Measurements from ENCODE around the gene CD200R1. TPM values are rescaled to one million over a fixed set of nuclear protein-coding genes. Genes with fewer than 3 reads are reported as not detected.

CD200R1 gene
- total and polyA plus RNA-seq, 2 of the 8 experiments (the other 6 are each of a cell fraction or from before 2014, with no cell fraction given): 0.02 TPM; not detected in 1

GRCh38 chr3:112925969-112926368, 48.9 kb downstream of the CD200R1 start (continued):
- no peak for TF ChIP-seq SP2 (IDR thresholded peaks at IDR 0.05; ENCODE audit: low read length)

DNA sequence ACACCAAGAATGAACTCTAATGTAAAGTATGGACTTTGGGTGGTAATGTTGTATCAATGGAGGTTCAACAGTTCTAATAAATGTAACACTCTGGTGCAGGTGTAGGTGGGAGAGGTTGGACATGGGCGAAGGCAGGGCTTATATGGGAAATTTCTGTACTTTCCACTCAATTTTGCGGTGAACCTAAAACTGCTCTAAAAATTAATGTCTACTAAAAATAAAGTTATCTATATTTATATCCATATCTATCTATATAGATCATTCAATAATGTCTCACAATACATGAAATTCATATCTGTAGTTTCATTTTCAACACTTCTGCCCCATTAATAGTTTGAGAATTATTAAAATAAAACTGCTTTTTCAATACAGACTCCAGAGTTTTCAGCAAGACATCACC, 49.3 kb downstream of the CD200R1 start:
- no peak overlapping the region for H2BK120ac ChIP-seq (replicated peaks; ENCODE audit: low read depth, low read length)
- no peak overlapping the region for H2BK12ac ChIP-seq (ENCODE audit: low read depth, low read length)
- no peak overlapping the region for H3K9ac ChIP-seq (replicated peaks in 1 of 4; ENCODE audit: extremely low read depth in 1 of 4, low read depth in 3 of 4, low read length in 3 of 4)
- no peaks in the 10 kb centered on the region for H3K79me2 ChIP-seq (ENCODE audit: control insufficient read depth in 1 of 2, insufficient read depth in 2 of 2, low read length in 2 of 2)
- H3K27me3 ChIP-seq (replicated peaks in 1 of 4; ENCODE audit: control insufficient read depth in 3 of 4, extremely low read depth in 1 of 4, insufficient read depth in 3 of 4, low read length in 3 of 4): no peaks in the 10 kb centered on the region
- H4K8ac ChIP-seq (ENCODE audit: extremely low read depth, insufficient read depth, low read length): no peak overlapping the region
- no peak for DNase-seq (ENCODE audit: low read depth in 1 of 2, low spot score in 2 of 2)
- no peak overlapping the region for H3K4me2 ChIP-seq (ENCODE audit: insufficient read depth in 1 of 2, low read depth in 2 of 2, low read length in 2 of 2)
- no peak overlapping the region for H4K91ac ChIP-seq (replicated peaks; ENCODE audit: insufficient read length, low read length)
- H2AFZ ChIP-seq (ENCODE audit: low read length): no peak overlapping the region
- H2AK5ac ChIP-seq (ENCODE audit: low read depth, low read length): no peak overlapping the region
- no peak overlapping the region for H2BK5ac ChIP-seq (ENCODE audit: low read depth, low read length)
- no peaks in the 10 kb centered on the region for H3K79me1 ChIP-seq (ENCODE audit: low read depth, low read length)
- 92% methylated on average over 2 of the region's 2 CpGs; no CpG with 5 or more reads in 1 of the 2 experiments for WGBS, 2 experiments (ENCODE audit: extremely low coverage in 1 of 2, insufficient coverage in 1 of 2, insufficient read length in 1 of 2, insufficient replicate concordance in 2 of 2, low coverage in 1 of 2, low lambda C conversion rate in 2 of 2, missing lambda C conversion rate in 1 of 2)
- H2BK20ac ChIP-seq (ENCODE audit: low read length): no peak overlapping the region
- H4K5ac ChIP-seq (ENCODE audit: insufficient read length, low read depth, low read length): no peak overlapping the region
- no peak overlapping the region for H3K18ac ChIP-seq (ENCODE audit: extremely low read depth, low read length)
- no peak overlapping the region for H2BK15ac ChIP-seq (ENCODE audit: low read length)
- FAIRE-seq: no peak
- H3K56ac ChIP-seq (replicated peaks; ENCODE audit: insufficient read length, low read depth, low read length): no peak overlapping the region
- H3K23me2 ChIP-seq (ENCODE audit: low read depth, low read length): no peaks in the 10 kb centered on the region
- CTCF ChIA-PET (ENCODE audit: partially characterized antibody): no interaction called here
- H4K20me1 ChIP-seq (replicated peaks in 1 of 2; ENCODE audit: control insufficient read depth in 1 of 2, insufficient read depth in 2 of 2, low read length in 2 of 2): no peaks in the 10 kb centered on the region
- no peaks in the 10 kb centered on the region for H3K36me3 ChIP-seq (ENCODE audit: control insufficient read depth in 2 of 4, insufficient read depth in 4 of 4, low read length in 3 of 4)
- no peak overlapping the region for H3K14ac ChIP-seq (ENCODE audit: insufficient read length)
- no peak overlapping the region for H3K4ac ChIP-seq (replicated peaks; ENCODE audit: insufficient read length, low read depth, low read length)
- no peak overlapping the region for H3K4me3 ChIP-seq (ENCODE audit: extremely low read depth in 1 of 4, insufficient read depth in 2 of 4, low read depth in 3 of 4, low read length in 4 of 4)
- no peaks in the 10 kb centered on the region for H3K4me1 ChIP-seq (replicated peaks in 1 of 4; ENCODE audit: control insufficient read depth in 3 of 4, insufficient read depth in 4 of 4, low read length in 3 of 4)
- no peaks in the 10 kb centered on the region for H3K9me3 ChIP-seq (ENCODE audit: insufficient read depth in 2 of 2, low read depth in 1 of 2, low read length in 1 of 2)
- no peak overlapping the region for H3K23ac ChIP-seq (ENCODE audit: insufficient read length)
- H3K27ac ChIP-seq (ENCODE audit: low read depth, low read length): no peak overlapping the region
- POLR2A ChIA-PET (ENCODE audit: partially characterized antibody): no interaction called here
